Esophagus squamous epithelium (tissue), 4 donors: ENCODE data around the gene UNC93B1.

Source experiments
- CTCF ChIP-seq, 6 experiments: fragments of 450-650 bp in 4 of 6; fragments of 200-600 bp in 2 of 6; sonication (generic) in 2 of 6; IDR thresholded peaks; one replicate each; pipeline ENCODE4 v1.5.1; 2016 to 2019; ENCODE audit warnings: antibody characterized with exemption in 6 of 6, mild to moderate bottlenecking in 4 of 6, moderate library complexity in 4 of 6
- POLR2A ChIP-seq, 4 donors: fragments of 450-650 bp; IDR thresholded peaks; one replicate each; pipeline ENCODE4 v1.6.1; 2017; ENCODE audit warnings: antibody characterized with exemption in 4 of 4, mild to moderate bottlenecking in 4 of 4, moderate library complexity in 3 of 4

- TF ChIP-seq CTCF (IDR thresholded peaks at IDR 0.05) = no peak
- TF ChIP-seq POLR2A (IDR thresholded peaks at IDR 0.05) = no peak
Measured at GRCh38 chr11:68032003-68032402, 28.1 kb upstream of the UNC93B1 start.
